GM18511 (cell line): ENCODE measurements around the gene VEGFA.
"Not testable (repeated sequence)": the region's sequence is repeated elsewhere in the genome, so short reads cannot be mapped to it uniquely, and the experiment has no call there.

Experiments used
- ATAC-seq: cut with Tn5 transposase; IDR thresholded peaks from one replicate; pipeline ENCODE4 v1.9.1; 2021; ENCODE audit warnings: mild to moderate bottlenecking, moderate library complexity; ENCODE audit not compliant: unreplicated experiment

Gene VEGFA

DNA sequence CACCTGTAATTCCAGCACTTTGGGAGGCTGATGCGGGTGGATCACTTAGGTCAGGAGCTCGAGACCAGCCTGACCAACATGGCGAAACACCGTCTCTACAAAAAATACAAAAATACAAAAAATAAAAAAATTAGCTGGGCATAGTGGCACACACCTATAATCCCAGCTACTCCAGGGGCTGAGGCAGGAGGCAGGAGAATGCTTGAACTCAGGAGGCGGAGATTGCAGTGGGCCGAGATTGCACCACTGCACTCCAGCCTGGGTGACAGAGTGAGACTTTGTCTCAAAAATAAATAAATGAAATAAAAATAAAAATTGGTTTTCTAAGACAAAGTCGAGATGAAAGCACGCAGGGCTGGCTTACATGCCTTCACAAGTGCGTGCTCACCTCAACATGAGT lies 49.0 kb downstream of the VEGFA start:
- ATAC-seq, result not testable (repeated sequence)

DNA sequence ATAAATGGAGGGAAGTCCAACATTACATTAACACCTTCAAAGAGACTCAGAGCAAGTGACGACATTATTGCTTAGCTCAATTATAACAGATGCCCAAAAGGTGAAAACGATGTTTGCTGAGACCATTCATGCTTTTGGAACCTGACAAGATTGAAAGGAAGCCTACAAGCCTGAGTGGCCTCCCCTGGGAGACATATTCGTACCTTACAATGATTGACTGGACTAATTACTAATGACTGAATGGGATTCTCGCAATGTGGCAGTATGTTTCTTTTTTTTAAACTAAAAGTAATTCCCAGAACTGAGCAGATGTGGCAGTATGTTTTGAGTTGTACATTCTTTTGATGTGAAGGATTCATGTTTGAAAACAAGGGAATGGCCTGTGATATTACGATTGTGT lies 49.9 kb downstream of the VEGFA start:
- no peak for ATAC-seq

DNA sequence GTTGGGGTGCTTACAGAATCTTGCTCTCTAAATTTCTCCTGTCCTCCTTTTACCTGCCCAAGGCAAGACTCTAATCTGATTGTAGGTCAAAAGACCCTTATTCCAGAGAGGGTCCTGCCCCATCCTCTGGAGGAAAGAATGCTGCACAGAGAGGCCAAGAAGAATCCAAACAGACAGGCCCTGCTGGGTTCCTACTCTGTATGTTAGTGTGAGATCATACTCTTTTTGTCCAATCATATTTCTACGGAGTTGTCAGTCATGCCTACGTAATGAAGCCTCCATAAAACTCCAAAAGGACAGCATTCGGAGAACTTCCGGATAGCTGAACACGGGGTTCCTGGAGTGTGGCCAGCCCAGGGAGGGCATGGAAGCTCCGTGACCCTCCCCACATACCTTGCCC lies 50.5 kb downstream of the VEGFA start:
- ATAC-seq, result no peak

- ATAC-seq, result no peak
Measured at GRCh38 chr6:43821101-43821886, 51.3 kb downstream of the VEGFA start.

DNA sequence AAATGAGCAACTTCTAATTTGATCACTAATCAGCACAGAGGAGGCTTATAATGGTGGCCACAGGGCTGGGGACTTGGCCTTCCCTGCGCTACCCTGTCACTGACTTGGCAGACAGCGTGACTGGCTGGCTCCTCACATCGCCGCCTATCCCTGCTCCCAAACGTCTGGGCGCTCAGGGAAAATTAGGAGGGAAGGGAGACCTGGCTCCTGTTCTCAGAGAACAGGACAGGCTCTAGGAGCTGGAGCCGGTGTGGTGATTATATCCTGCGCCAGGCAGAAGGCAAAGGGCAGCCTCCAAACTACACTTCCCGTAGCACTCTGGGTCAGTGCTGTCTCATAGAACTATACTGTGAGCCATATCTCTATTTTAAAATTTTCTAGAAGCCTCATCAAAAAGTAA lies 53.4 kb downstream of the VEGFA start:
- no peak for ATAC-seq

DNA sequence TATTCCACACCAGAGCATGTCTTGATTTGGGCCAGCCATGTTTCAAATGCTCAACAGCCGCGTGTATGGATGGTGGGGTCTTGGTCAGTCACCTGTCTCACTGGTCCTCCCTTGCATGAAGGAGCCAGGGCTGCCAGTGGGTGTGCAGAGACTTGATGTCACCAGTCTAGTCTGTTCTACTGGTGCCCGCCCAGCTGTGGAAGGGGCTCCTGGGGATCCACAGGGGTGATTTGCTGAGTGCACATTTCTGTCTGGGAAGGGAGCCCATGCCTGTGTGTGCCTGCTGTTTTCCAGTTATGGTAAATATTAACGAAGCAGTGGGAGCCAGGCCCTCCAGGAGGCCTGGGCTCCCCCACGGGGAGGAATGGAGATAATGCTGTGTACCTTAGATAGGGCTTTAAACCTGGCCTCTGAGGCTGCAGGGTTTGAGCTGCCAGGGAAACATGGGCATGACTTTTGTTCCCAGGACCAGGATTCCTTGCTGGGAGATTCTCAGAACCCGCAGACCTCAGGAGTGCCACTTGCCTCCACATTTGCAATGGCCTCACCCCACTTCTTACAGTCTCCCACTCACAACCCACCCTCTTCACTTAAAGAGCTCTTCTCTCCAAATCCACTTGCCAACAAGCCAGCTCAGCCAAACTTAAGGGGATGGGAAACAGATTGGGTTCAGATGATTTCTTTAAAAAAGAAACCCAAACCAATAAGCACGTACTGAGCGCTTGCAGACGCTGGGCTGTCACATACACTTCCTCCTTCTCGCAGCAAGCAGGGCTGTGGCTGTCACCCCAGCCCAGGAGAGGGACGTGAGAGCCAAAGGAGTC lies 54.1 kb downstream of the VEGFA start:
- ATAC-seq, result no peak

- ATAC-seq, result no peak
Measured at GRCh38 chr6:43824703-43825064, 54.7 kb downstream of the VEGFA start.

- no peak for ATAC-seq
Measured at GRCh38 chr6:43825187-43826115, 55.4 kb downstream of the VEGFA start.

- no peak for ATAC-seq
Measured at GRCh38 chr6:43826730-43827129, 56.7 kb downstream of the VEGFA start.

GRCh38 chr6:43827898-43828297 lies 57.9 kb downstream of the VEGFA start:
- no peak for ATAC-seq

- ATAC-seq, result no peak
Measured at GRCh38 chr6:43828711-43829110, 58.7 kb downstream of the VEGFA start.

DNA sequence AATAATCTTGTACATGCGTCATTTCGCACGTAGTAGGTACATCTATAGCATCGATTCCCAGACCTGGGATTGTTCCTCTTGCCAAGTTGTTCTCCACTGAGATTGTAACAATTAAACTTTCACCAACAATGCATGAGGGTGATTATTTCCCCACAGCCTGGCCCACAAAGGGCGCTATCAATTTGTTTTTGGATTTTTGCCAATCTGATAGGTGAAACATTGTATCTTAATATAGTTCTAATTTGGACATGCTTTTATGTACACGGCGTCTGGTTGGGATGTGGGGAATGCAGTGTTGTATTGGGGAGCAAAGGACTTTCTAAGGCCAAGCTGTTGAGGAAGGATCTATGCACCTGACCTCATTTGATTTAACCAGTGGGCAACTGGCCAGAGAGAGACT lies 59.5 kb downstream of the VEGFA start:
- ATAC-seq, result no peak

GRCh38 chr6:43830775-43831174 lies 60.8 kb downstream of the VEGFA start:
- no peak for ATAC-seq

GRCh38 chr6:43831191-43831590 lies 61.2 kb downstream of the VEGFA start:
- no peak for ATAC-seq

DNA sequence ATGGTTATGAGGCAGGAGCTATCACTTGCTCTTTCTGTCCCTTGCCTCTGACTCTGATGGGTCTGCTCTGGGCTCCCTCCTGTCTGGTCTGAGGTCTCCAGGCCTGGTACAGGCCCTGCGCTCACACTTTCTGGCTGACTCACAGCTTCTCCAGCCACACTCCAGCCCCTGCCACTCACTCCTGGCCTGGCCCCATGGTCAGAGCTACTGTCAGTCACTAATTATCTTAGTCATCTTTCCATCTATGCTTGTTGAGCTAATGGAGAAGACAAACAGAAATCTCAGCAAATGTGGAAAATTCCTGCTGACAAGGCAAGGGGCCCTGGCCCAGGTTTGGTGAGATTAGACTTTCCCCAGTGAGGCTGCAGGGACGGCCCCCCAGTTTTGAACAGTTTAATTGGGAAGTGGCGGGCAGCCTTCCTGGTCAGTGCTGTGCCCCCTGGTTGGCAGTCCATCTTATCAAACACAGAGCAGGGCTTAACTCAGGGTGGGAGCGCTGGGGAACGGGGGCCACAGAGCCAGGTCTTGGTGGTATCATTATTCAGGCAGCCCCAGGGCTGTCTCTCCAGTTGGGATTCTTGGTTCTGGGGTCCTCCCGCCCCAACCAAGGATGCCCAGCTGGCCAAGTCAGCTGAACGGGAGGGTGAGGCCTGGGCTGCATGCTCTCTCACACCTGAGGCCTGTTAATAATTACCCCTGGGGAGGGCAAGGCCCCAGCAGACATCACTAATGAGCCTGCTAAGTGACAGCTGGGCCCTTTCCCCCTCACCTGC lies 63.4 kb downstream of the VEGFA start:
- no peak for ATAC-seq

DNA sequence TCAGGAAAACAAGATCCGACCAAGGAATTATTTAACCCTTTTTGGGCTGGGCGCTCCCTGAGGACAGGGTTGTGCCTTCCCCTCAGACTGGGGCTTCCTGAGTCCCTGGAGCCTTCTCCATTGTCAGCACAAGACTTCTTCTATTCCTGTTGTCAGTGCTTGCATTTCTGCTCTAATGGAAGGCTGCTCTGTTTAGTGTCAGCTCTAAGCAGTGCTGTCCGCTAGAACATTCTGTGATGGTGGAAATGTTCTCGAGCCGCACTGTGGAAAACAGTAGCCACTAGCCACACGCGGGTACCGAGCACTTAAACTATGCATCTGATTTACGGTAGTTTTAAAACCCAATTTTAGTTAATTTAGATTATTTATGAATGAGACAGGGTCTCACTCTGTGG lies 64.0 kb downstream of the VEGFA start:
- no peak for ATAC-seq

GRCh38 chr6:43834528-43835155 lies 64.6 kb downstream of the VEGFA start:
- no peak for ATAC-seq

DNA sequence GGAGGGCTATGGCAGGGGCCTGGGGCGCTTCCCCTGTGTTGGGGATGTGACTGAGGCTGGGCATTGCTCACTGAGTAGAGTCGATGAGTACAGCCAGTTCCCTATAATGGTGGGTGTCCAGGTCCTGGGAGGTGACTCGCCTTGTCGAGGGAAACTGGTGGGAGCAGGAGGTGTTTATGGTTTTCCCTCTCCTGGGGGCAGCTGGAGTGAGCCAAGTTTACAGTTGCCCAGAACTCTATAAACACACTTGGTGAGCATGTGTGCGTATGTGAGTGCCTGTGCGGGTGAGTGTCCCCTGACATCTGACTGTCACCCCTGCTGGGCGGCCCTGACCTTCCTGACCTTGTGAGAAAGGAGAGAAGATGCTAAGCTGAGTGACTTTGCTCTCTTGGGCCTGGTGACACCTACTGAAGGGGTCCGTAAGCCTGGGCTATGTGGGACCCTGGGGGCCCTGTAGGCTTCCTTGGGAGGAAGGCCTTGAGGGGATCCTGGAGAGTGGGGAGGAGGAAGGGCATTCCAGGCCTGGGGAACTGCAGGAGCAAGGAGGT lies 65.9 kb downstream of the VEGFA start:
- no peak for ATAC-seq
